Uterus (tissue), 2 donors: ENCODE measurements around the gene RACGAP1.

Experiments
- CTCF ChIP-seq, 4 experiments: fragments of 200-600 bp in 2 of 4; fragments of 450-650 bp in 2 of 4; sonication (generic) in 2 of 4; IDR thresholded peaks; one replicate each; pipeline ENCODE4 v1.5.1; 2016 to 2019; ENCODE audit warnings: antibody characterized with exemption in 4 of 4, mild to moderate bottlenecking in 2 of 4, moderate library complexity in 1 of 4
- POLR2A ChIP-seq, 2 donors: fragments of 450-650 bp; IDR thresholded peaks; one replicate each; pipeline ENCODE4 v1.6.1; 2016; ENCODE audit warnings: antibody characterized with exemption in 2 of 2, mild to moderate bottlenecking in 1 of 2, moderate library complexity in 1 of 2

- TF ChIP-seq CTCF (IDR thresholded peaks at IDR 0.05): no peak
- no peak for TF ChIP-seq POLR2A (IDR thresholded peaks at IDR 0.05)
Observed at GRCh38 chr12:49951411-49952240, 73.7 kb downstream of the RACGAP1 start.
